ENCODE data around the gene ZNF385C.

GRCh38 chr17:42060231-42060630 lies 38.0 kb downstream of the ZNF385C start:
- TF ChIP-seq POLR2A (IDR thresholded peaks at IDR 0.05), result no peak
- TF ChIP-seq, protein P1, sequence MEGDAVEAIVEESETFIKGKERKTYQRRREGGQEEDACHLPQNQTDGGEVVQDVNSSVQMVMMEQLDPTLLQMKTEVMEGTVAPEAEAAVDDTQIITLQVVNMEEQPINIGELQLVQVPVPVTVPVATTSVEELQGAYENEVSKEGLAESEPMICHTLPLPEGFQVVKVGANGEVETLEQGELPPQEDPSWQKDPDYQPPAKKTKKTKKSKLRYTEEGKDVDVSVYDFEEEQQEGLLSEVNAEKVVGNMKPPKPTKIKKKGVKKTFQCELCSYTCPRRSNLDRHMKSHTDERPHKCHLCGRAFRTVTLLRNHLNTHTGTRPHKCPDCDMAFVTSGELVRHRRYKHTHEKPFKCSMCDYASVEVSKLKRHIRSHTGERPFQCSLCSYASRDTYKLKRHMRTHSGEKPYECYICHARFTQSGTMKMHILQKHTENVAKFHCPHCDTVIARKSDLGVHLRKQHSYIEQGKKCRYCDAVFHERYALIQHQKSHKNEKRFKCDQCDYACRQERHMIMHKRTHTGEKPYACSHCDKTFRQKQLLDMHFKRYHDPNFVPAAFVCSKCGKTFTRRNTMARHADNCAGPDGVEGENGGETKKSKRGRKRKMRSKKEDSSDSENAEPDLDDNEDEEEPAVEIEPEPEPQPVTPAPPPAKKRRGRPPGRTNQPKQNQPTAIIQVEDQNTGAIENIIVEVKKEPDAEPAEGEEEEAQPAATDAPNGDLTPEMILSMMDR (IDR thresholded peaks at IDR 0.05), result no peak
- no peak for TF ChIP-seq POLR2AphosphoS5 (IDR thresholded peaks at IDR 0.05)
- no peak for TF ChIP-seq EP300 (IDR thresholded peaks at IDR 0.05)
